ENCODE data around the gene HIP1R.

- TF ChIP-seq CTCF (IDR thresholded peaks at IDR 0.05) (no peak), POLR2A (IDR thresholded peaks at IDR 0.05) (no peak)
These were observed 26.9 kb downstream of the HIP1R start for GRCh38 chr12:122862110-122862634.

Measured in esophagus squamous epithelium (tissue), 4 donors.